Tibial nerve (tissue), 4 donors: ENCODE results near the gene DISC1.

ENCODE experiments used
- EP300 ChIP-seq, 2 donors: sonication (generic); formaldehyde crosslinking; IDR thresholded peaks; one replicate each; pipeline ENCODE4 v1.6.1; 2017; ENCODE audit warnings: antibody characterized with exemption in 2 of 2, mild to moderate bottlenecking in 1 of 2
- POLR2A ChIP-seq, 2 donors: fragments of 450-650 bp; IDR thresholded peaks; one replicate each; pipeline ENCODE4 v1.6.1; 2017; ENCODE audit warnings: antibody characterized with exemption in 2 of 2, mild to moderate bottlenecking in 2 of 2, moderate library complexity in 2 of 2
- TF ChIP-seq, protein P1 (sequence below), 5 experiments: fragments of 200-600 bp in 3 of 5; fragments of 450-650 bp in 2 of 5; sonication (generic) in 3 of 5; IDR thresholded peaks; one replicate each; pipeline ENCODE4 v1.5.1; 2016 to 2019; ENCODE audit warnings: antibody characterized with exemption in 5 of 5, mild to moderate bottlenecking in 3 of 5, moderate library complexity in 2 of 5

DNA sequence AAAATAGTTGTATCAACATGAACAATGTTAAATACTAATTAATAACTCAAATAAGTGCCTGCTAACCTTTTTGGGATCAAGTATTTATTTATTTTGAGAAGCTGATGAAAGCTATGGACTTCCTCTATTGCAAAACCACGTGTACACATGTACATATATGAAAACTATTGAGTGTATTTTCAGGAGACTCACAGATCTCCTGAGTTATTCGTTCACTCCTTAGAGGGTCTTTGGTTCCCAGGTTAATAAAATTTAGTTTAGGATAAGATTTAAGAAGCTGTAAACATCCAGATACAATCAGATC is 130.5 kb downstream of the DISC1 start:
- TF ChIP-seq, protein P1, sequence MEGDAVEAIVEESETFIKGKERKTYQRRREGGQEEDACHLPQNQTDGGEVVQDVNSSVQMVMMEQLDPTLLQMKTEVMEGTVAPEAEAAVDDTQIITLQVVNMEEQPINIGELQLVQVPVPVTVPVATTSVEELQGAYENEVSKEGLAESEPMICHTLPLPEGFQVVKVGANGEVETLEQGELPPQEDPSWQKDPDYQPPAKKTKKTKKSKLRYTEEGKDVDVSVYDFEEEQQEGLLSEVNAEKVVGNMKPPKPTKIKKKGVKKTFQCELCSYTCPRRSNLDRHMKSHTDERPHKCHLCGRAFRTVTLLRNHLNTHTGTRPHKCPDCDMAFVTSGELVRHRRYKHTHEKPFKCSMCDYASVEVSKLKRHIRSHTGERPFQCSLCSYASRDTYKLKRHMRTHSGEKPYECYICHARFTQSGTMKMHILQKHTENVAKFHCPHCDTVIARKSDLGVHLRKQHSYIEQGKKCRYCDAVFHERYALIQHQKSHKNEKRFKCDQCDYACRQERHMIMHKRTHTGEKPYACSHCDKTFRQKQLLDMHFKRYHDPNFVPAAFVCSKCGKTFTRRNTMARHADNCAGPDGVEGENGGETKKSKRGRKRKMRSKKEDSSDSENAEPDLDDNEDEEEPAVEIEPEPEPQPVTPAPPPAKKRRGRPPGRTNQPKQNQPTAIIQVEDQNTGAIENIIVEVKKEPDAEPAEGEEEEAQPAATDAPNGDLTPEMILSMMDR (IDR thresholded peaks at IDR 0.05), result peak in 1 of 5 experiments; percentile 1
- TF ChIP-seq POLR2A (IDR thresholded peaks at IDR 0.05), result no peak
- TF ChIP-seq EP300 (IDR thresholded peaks at IDR 0.05), result no peak
